Panc1 (cell line): ENCODE data around the gene ALDH9A1.

Experiments
- CTCF ChIP-seq: fragments of 450-650 bp; IDR thresholded peaks from 2 replicates; pipeline ENCODE4 v1.5.1; 2017; ENCODE audit warnings: mild to moderate bottlenecking
- POLR2AphosphoS5 ChIP-seq: IDR thresholded peaks from 2 replicates; pipeline ENCODE4 v1.6.1; 2012; ENCODE audit warnings: mild to moderate bottlenecking, low read depth, low read length, moderate library complexity
- REST ChIP-seq, 2 experiments: IDR thresholded peaks; 2 replicates each; pipeline ENCODE4 v1.6.1; 2011 to 2012; ENCODE audit warnings: low read depth in 2 of 2, control low read depth in 1 of 2, low read length in 1 of 2, mild to moderate bottlenecking in 1 of 2, moderate library complexity in 1 of 2; ENCODE audit not compliant: insufficient read depth in 1 of 2
- SIN3A ChIP-seq: IDR thresholded peaks from 2 replicates; pipeline ENCODE4 v1.6.1; 2012; ENCODE audit warnings: low read depth, mild to moderate bottlenecking, low read length, moderate library complexity, borderline replicate concordance; ENCODE audit not compliant: insufficient read depth
- TCF7L2 ChIP-seq: IDR thresholded peaks from 2 replicates; pipeline ENCODE4 v1.6.1; 2011; ENCODE audit warnings: mild to moderate bottlenecking, low read depth, low read length, inconsistent platforms

- no peak for TF ChIP-seq CTCF
- no peak for TF ChIP-seq POLR2AphosphoS5
- TF ChIP-seq SIN3A: no peak
- no peak for TF ChIP-seq REST (IDR thresholded peaks at IDR 0.05; ENCODE audit: insufficient read depth in 1 of 2, low read depth in 2 of 2, low read length in 1 of 2)
- TF ChIP-seq TCF7L2: no peak
Observed at GRCh38 chr1:165648919-165649572, 49.3 kb downstream of the ALDH9A1 start.
